ENCODE data around the gene NCKAP5. TPM values are rescaled to one million over a fixed set of nuclear protein-coding genes. Genes with fewer than 3 reads are reported as not detected.

Gene NCKAP5
- total and polyA plus RNA-seq, 9 donors, result 0.80 to 2.7 (median 2.2) TPM

- 81 to 92% (median 87%) methylated on average over 4 of the region's 4 CpGs for WGBS, 3 donors
- no peaks in the 10 kb centered on the region for H3K4me1 ChIP-seq (ENCODE audit: insufficient read depth)
- intact Hi-C loops (cut with DNase I), result no loop called here
- TF ChIP-seq CTCF (IDR thresholded peaks at IDR 0.05) (no peak), EP300 (IDR thresholded peaks at IDR 0.05) (no peak), POLR2A (IDR thresholded peaks at IDR 0.05) (no peak)
- H3K4me3 ChIP-seq, result no peak overlapping the region
- no peak for DNase-seq
- no peaks in the 10 kb centered on the region for H3K27me3 ChIP-seq
- no peaks in the 10 kb centered on the region for H3K9me3 ChIP-seq
- H3K27ac ChIP-seq, result no peak overlapping the region
- no peaks in the 10 kb centered on the region for H3K36me3 ChIP-seq
Measured at GRCh38 chr2:133040170-133040569, 528.1 kb downstream of the NCKAP5 start.

GRCh38 chr2:133039531-133039930, 528.7 kb downstream of the NCKAP5 start:
- Histone ChIP-seq H3K9me3 (no peaks in the 10 kb centered on the region), H3K4me1 (ENCODE audit: insufficient read depth) (no peaks in the 10 kb centered on the region), H3K4me3 (no peak overlapping the region), H3K27me3 (no peaks in the 10 kb centered on the region), H3K27ac (no peak overlapping the region), H3K36me3 (no peaks in the 10 kb centered on the region)
- TF ChIP-seq EP300 (IDR thresholded peaks at IDR 0.05), result no peak
- TF ChIP-seq POLR2A (IDR thresholded peaks at IDR 0.05), result no peak
- TF ChIP-seq CTCF (IDR thresholded peaks at IDR 0.05), result no peak
- intact Hi-C loops (cut with DNase I), result no loop called here
- WGBS, 3 donors, result 70 to 88% (median 82%) methylated on average over 1 of the region's 1 CpG
- DNase-seq, result no peak

- Histone ChIP-seq H3K9me3 (no peaks in the 10 kb centered on the region), H3K4me1 (ENCODE audit: insufficient read depth) (no peaks in the 10 kb centered on the region), H3K4me3 (no peak overlapping the region), H3K27ac (no peak overlapping the region), H3K36me3 (no peaks in the 10 kb centered on the region), H3K27me3 (no peaks in the 10 kb centered on the region)
- intact Hi-C loops (cut with DNase I), result no loop called here
- WGBS, 3 donors, result 46 to 64% (median 60%) methylated on average over 6 of the region's 6 CpGs
- no peak for TF ChIP-seq CTCF (IDR thresholded peaks at IDR 0.05)
- no peak for TF ChIP-seq EP300 (IDR thresholded peaks at IDR 0.05)
- TF ChIP-seq POLR2A (IDR thresholded peaks at IDR 0.05), result no peak
- DNase-seq, result no peak
Measured at GRCh38 chr2:133026536-133027177, 541.6 kb downstream of the NCKAP5 start.

GRCh38 chr2:133025004-133025403, 543.3 kb downstream of the NCKAP5 start:
- TF ChIP-seq CTCF (IDR thresholded peaks at IDR 0.05), result no peak
- no peak for TF ChIP-seq POLR2A (IDR thresholded peaks at IDR 0.05)
- TF ChIP-seq EP300 (IDR thresholded peaks at IDR 0.05), result no peak
- Histone ChIP-seq H3K4me3 (no peak overlapping the region), H3K9me3 (no peaks in the 10 kb centered on the region), H3K4me1 (ENCODE audit: insufficient read depth) (no peaks in the 10 kb centered on the region), H3K27ac (no peak overlapping the region), H3K36me3 (no peaks in the 10 kb centered on the region), H3K27me3 (no peaks in the 10 kb centered on the region)
- 42 to 75% (median 66%) methylated on average over 3 of the region's 3 CpGs for whole genome bisulfite sequencing, 3 donors
- no peak for DNase-seq
- intact Hi-C loops (cut with DNase I), result no loop called here

Measured in ovary (tissue), 9 donors.